Immature natural killer cell (primary cell): ENCODE results near the gene SHC1. TPM values are rescaled to one million over a fixed set of nuclear protein-coding genes. Genes with fewer than 3 reads are reported as not detected.

Experiments used
- DNase-seq, 3 donors: peaks; one replicate each; pipeline ENCODE4 v3.0.0; 2022; ENCODE audit warnings: mixed read lengths in 1 of 3
- H3K27ac Mint-ChIP-seq, 6 donors: one replicate each; pipeline ENCODE4 v1.8.0; 2020; ENCODE audit warnings: mixed read lengths in 6 of 6, mild to moderate bottlenecking in 5 of 6, inconsistent platforms in 4 of 6, moderate library complexity in 3 of 6
- H3K27me3 Mint-ChIP-seq, 3 donors: one replicate each; pipeline ENCODE4 v1.8.0; 2020 to 2021; ENCODE audit warnings: low read depth in 3 of 3, mild to moderate bottlenecking in 3 of 3, mixed read lengths in 3 of 3, moderate library complexity in 3 of 3, inconsistent platforms in 1 of 3
- H3K36me3 Mint-ChIP-seq, 3 donors: one replicate each; pipeline ENCODE4 v1.8.0; 2020; ENCODE audit warnings: mixed read lengths in 3 of 3, inconsistent platforms in 2 of 3, mild to moderate bottlenecking in 2 of 3
- H3K4me1 Mint-ChIP-seq, 2 donors: one replicate each; pipeline ENCODE4 v1.8.0; 2020; ENCODE audit warnings: inconsistent platforms in 2 of 2, mild to moderate bottlenecking in 2 of 2, mixed read lengths in 2 of 2, moderate library complexity in 1 of 2
- H3K4me3 Mint-ChIP-seq, 5 donors: one replicate each; pipeline ENCODE4 v1.8.0; 2020; ENCODE audit warnings: mild to moderate bottlenecking in 5 of 5, mixed read lengths in 5 of 5, inconsistent platforms in 3 of 5, moderate library complexity in 3 of 5
- H3K9me3 Mint-ChIP-seq, 6 donors: one replicate each; pipeline ENCODE4 v1.8.0; 2020; ENCODE audit warnings: mild to moderate bottlenecking in 6 of 6, mixed read lengths in 6 of 6, inconsistent platforms in 4 of 6, moderate library complexity in 3 of 6
- polyA plus RNA-seq, 3 donors: library from polyadenylated mRNA; unstranded; fragments of 300-500 nt; fragmentation: Illumina TruSeq; gene quantifications; one replicate each; pipeline ENCODE4 v1.2.3, GENCODE V29; 2021

Gene SHC1
- polyA plus RNA-seq, 3 donors from 2014 or later = 32.3 to 49.4 (median 42.5) TPM

DNA sequence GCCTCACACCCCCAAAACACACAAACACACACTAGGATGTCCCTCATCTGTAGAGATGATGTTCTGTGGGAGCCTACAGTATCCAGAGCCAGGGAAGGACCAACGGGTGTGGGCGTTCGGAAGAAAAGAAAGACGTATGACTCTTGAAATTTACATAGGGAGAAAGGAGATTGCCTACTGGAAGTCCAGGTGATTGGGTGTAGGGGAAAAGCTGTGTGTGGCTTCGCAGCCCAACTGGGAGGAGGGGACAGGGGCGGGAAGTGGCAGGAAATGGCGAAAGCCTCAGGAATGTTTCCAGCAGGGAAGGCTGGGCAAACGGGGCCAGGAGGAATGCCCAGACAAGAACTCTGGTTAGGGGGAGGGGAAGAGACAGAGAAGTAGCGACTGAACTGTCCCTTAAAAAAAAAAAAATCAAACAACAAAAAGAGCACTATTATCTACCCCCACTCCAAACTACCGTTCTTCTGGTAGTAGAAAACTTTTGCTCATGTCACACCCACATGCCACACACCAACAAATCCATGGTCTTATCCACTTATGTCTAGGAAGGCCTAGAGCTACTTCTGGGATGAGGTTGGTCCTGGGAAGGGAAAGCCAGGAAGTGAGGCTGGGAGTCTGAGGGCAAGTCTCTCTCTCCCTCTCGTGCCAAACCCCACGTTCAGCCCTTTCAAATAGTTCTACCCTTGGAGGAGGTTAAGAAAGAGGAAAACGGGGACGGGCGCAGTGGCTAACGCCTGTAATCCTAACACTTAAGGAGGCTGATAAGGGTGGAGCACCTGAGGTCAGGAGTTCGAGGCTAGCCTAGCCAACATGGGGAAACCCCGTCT, 2.2 kb upstream of the SHC1 start:
- Mint-ChIP-seq H3K9me3 (no peaks in the 10 kb centered on the region), H3K4me3 (peak overlapping the region in 1 of 5 donors; percentile 59), H3K4me1 (peaks cover 8 to 22% of the 10 kb centered on the region in 2 donors), H3K27me3 (peaks cover 0 to 1% (median 0%) of the 10 kb centered on the region in 3 donors), H3K27ac (peak overlapping the region in 2 of 6 donors; percentile 78 to 85), H3K36me3 (no peaks in the 10 kb centered on the region)
- no peak for DNase-seq

DNA sequence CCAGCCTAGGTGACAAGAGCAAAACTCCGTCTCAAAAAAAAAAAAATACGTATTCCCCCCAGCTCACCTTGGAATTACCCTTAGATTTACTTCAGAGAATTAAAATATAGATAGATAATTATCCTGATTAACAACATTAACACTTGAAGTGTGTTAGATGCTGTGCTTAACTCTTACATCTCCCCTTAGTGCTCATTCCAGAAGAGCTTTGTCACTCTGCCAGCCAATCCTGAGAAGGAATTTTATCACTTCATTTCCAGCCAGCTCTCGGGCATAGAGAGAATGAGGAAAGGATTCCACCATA, 1.6 kb upstream of the SHC1 start:
- peaks cover 0 to 1% (median 0%) of the 10 kb centered on the region in 3 donors for H3K27me3 Mint-ChIP-seq
- no peak for DNase-seq
- H3K9me3 Mint-ChIP-seq = no peaks in the 10 kb centered on the region
- peak overlapping the region in 1 of 5 donors; percentile 15 for H3K4me3 Mint-ChIP-seq
- peak overlapping the region in 2 of 6 donors; percentile 78 to 85 for H3K27ac Mint-ChIP-seq
- H3K36me3 Mint-ChIP-seq = no peaks in the 10 kb centered on the region
- H3K4me1 Mint-ChIP-seq = peaks cover 8 to 22% of the 10 kb centered on the region in 2 donors

DNA sequence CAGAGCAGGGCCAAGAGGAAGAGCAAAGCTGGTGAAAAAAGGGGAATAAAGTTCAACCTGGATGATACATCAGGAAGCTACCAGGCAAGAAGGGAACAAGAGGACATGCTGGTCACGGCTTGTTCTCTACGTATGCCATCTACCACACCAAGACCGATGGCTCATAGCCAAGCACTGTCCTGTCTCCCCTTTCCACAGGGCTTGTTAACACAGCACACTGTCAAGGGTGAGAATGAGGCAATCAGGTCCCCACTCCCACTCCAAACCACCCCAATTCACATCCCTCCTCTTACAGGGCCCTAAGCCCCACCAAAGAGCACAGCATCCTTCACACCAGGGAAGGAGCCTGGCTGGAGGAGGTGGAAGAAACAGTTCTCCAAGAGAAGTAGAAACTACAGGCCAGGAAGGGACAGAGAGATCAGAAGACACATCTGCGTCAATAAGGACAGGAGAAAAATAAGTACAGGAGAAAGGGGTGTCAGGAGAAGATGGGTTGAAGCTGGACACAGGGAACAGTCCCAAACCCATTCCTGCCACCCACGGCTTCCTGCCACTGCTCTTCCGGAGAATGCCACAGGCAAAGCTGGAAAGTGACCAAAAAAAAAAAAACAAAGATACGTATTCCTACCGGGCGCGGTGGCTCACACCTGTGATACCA, 923 bp upstream of the SHC1 start:
- Mint-ChIP-seq H3K36me3 (no peaks in the 10 kb centered on the region), H3K27ac (peak overlapping the region; percentile 3 to 74 (median 48)), H3K27me3 (peaks cover 0 to 1% (median 0%) of the 10 kb centered on the region in 3 donors), H3K4me1 (peaks cover 8 to 22% of the 10 kb centered on the region in 2 donors), H3K4me3 (peak overlapping the region; percentile 2 to 62 (median 50)), H3K9me3 (no peaks in the 10 kb centered on the region)
- DNase-seq = no peak

DNA sequence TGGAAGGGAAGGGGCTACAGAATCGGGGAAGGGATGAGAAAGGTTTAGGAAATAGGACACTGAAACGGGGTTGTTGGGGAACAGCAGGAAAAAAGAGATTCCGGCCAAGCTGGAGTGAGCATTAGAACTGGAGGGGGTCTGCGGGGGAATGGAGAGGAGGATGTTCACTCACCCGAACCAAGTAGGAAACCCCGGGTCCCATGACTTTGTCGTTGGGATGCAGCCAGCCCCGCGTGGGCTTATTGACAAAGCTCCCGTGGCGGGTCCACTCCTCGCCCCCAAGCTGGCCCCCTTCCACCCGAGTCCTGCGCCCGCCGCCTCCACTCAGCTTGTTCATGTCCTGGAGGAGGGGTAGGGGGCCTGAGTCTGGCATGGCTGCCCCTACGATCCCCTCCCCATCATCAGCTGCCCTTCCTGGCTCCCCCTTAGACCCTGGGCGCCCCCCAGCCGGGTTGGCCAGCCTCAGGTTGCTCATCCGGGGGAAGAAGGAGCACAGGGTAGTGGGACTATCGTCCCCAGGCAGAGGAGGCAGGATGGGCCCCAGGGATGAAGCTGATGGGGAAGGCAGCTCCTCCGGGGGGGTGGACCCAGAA, 591 bp downstream of the SHC1 start:
- Mint-ChIP-seq H3K4me1 (peaks cover 8 to 22% of the 10 kb centered on the region in 2 donors), H3K27me3 (peaks cover 0 to 1% (median 0%) of the 10 kb centered on the region in 3 donors), H3K4me3 (no peak overlapping the region), H3K9me3 (no peaks in the 10 kb centered on the region), H3K27ac (peak overlapping the region in 1 of 6 donors; percentile 47), H3K36me3 (peaks cover 0 to 3% (median 0%) of the 10 kb centered on the region in 3 donors)
- DNase-seq = no peak

DNA sequence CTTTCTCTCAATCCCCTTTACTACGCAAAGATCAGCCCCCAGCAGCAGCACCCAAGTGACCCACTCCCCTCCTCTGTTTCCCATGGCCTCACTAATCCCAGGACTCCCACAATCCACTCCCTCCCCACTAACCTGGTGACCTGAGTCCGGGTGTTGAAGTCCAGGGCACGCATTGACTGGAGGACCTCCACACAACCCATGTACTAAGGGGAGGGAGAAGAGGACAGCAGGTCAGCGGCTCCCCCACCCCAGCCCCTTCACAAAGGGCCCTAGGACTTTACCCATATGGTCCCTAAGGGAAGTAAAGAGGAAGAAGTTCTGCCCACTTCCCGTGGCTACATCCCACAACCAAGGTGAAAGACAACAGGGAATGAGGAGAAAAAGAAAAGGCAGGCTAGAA, 1.3 kb downstream of the SHC1 start:
- Mint-ChIP-seq H3K9me3 (no peaks in the 10 kb centered on the region), H3K4me3 (no peak overlapping the region), H3K4me1 (peaks cover 8 to 22% of the 10 kb centered on the region in 2 donors), H3K27me3 (peaks cover 0 to 1% (median 0%) of the 10 kb centered on the region in 3 donors), H3K27ac (peak overlapping the region in 2 of 6 donors; percentile 23 to 38), H3K36me3 (peaks cover 0 to 7% (median 3%) of the 10 kb centered on the region in 3 donors)
- DNase-seq = no peak

DNA sequence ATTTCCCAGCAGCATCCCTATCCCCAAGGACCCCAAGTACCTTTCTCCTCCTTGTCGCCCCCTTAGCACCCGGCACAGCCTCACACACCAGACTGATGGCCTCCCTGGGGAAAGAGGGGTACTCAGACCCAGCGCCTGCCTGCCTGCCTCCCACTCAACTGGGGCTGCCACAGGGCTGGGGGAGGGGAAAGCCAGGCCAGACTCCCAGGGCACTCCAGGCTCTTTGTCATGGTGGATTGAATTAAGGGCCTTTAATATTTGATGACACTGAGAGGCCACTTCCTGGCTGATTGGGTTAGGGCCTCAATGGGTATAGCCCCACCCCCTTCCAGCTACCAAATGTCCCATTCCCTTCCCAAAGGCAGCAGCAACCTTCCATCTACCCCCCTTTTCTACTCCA, 1.8 kb downstream of the SHC1 start:
- Mint-ChIP-seq H3K36me3 (peaks cover 0 to 9% (median 6%) of the 10 kb centered on the region in 3 donors), H3K9me3 (no peaks in the 10 kb centered on the region), H3K27ac (peak overlapping the region in 2 of 6 donors; percentile 35 to 36), H3K4me1 (peaks cover 8 to 25% of the 10 kb centered on the region in 2 donors), H3K4me3 (no peak overlapping the region), H3K27me3 (peaks cover 0 to 1% (median 0%) of the 10 kb centered on the region in 3 donors)
- no peak for DNase-seq

DNA sequence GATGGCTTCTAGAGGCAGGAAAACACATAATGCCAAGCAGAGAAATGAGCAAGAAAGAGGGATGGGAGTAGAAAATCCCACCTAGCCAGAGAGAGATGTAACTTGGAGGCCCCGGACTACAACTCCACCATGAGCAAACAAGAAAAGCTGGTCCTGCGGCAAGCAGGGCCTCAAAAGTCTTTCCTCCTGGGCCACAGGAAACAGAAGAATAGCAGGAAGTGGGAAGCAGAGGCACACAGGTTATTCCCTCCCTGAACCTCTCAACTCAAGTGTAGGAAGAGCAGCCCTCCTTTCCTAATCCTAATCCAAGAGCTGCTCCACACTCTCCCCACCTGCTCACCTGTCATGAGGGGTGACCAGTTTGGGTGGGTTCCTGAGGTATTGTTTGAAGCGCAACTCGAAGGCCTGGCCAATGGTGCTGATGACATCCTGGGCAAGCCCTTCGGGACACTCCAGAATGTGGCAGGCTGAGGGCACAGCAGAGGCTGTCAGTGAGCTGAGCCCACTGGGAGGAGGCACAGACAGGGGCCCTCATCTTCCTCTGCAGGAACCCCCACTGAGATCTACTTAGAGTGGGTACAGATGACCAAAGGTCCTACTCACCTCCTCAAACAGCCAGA, 3.1 kb downstream of the SHC1 start:
- Mint-ChIP-seq H3K4me3 (no peak overlapping the region), H3K4me1 (peaks cover 14 to 29% of the 10 kb centered on the region in 2 donors), H3K27ac (peak overlapping the region in 1 of 6 donors; percentile 23), H3K9me3 (no peaks in the 10 kb centered on the region), H3K36me3 (peaks cover 0 to 11% (median 10%) of the 10 kb centered on the region in 3 donors), H3K27me3 (peaks cover 0 to 2% (median 1%) of the 10 kb centered on the region in 3 donors)
- DNase-seq = no peak

DNA sequence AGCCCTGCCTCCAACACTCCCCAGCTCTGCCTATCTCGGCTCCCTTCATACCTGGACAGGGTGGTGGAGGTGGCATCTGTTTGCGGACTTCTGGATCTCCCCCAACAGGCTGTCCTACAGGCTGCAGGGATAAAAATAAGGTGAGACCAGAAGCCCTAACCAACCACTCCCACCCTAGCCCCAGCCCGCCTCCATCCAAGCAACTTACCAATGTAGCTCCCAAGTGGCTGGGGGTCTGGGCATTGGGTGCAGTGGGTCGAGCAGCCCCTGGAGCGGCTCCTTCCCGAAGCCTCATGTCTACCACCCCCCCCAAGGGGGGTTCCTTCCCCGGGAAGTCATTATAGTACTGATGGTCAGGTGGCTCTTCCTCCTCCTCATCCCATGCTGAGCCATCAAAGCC, 4.4 kb downstream of the SHC1 start:
- no peak for DNase-seq
- Mint-ChIP-seq H3K27ac (no peak overlapping the region), H3K4me1 (peaks cover 20 to 22% of the 10 kb centered on the region in 2 donors), H3K4me3 (no peak overlapping the region), H3K36me3 (peaks cover 0 to 11% (median 10%) of the 10 kb centered on the region in 3 donors), H3K27me3 (peaks cover 0 to 2% (median 0%) of the 10 kb centered on the region in 3 donors), H3K9me3 (no peaks in the 10 kb centered on the region)

DNA sequence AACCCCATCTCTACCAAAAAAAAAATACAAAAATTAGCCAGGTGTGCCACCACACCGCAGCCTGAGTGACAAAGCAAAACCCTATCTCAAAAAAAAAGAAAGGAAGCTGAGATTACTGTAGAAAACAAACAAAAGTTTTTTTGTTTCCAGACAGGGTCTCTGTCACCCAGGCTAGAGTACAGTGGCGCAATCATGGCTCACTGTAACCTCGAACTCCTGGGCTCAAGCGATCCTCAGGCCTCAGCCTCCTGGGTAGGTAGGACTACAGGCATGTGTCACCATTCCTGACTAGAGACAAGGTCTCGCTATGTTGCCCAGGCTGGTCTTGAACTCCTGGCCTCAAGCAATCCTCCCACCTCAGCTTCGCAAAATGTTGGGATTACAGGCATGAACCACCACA, 6.2 kb downstream of the SHC1 start:
- H3K36me3 Mint-ChIP-seq = peaks cover 0 to 11% (median 10%) of the 10 kb centered on the region in 3 donors
- DNase-seq = no peak
- no peaks in the 10 kb centered on the region for H3K9me3 Mint-ChIP-seq
- H3K27ac Mint-ChIP-seq = peak overlapping the region in 2 of 6 donors; percentile 60 to 64
- H3K4me1 Mint-ChIP-seq = peaks cover 26 to 30% of the 10 kb centered on the region in 2 donors
- peaks cover 0 to 2% (median 2%) of the 10 kb centered on the region in 3 donors for H3K27me3 Mint-ChIP-seq
- no peak overlapping the region for H3K4me3 Mint-ChIP-seq

DNA sequence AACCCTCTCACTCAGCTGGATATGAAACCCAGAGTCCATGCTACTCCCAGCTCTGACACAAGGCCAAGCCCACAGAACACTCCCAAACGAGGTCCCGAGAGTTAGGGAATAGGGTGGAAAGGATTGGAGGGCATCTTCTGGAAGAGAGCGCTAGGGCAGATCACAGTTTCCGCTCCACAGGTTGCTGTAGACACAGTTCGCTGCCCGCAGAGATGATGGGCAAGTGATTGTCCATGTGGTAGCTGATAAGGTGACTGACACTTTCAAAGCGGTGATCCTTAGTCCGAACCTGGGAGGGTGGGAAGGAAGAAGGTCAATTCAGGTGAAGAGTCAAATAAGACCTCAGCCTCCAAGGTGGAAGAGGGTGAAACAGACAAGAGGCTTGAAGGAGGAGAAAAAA, 6.9 kb downstream of the SHC1 start:
- Mint-ChIP-seq H3K4me3 (peak overlapping the region in 1 of 5 donors; percentile 42), H3K27me3 (peaks cover 0 to 2% (median 2%) of the 10 kb centered on the region in 3 donors)

DNA sequence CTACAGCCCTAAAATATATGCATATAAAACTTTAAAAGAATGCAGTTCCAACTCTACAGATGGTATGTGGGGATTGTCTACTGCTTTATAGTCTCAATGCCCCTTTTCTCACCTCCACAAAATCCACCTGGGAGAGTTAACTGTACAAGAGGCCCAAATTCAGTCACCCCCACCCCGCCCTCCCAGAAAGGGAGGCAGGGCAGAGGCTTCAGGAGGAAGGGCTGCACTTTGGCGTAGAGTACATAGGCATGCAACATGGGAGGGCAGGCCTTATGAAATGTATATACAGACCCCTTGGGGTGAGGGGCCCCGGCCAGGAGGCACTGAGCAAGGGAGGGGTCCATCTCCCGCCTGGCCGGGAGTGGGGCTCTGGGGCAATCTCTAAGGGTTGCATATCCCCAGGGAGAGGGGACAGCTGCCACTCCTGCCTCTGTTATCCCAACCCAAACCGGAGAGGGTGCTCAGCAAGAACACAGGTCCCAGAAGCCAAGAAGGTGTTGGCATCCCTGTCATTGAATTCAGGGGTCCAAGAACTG, 7.7 kb downstream of the SHC1 start:
- H3K4me3 Mint-ChIP-seq = peak overlapping the region; percentile 85 to 90 (median 89)
- peaks cover 0 to 11% (median 10%) of the 10 kb centered on the region in 3 donors for H3K36me3 Mint-ChIP-seq
- peak overlapping the region; percentile 91 to 95 (median 93) for H3K27ac Mint-ChIP-seq
- no peaks in the 10 kb centered on the region for H3K9me3 Mint-ChIP-seq
- DNase-seq = no peak
- H3K27me3 Mint-ChIP-seq = peaks cover 0 to 2% (median 2%) of the 10 kb centered on the region in 3 donors
- peaks cover 22 to 32% of the 10 kb centered on the region in 2 donors for H3K4me1 Mint-ChIP-seq

More for the DNA sequence above, 6.9 kb downstream of the SHC1 start:
- Mint-ChIP-seq H3K36me3 (peaks cover 0 to 11% (median 10%) of the 10 kb centered on the region in 3 donors), H3K27ac (peak overlapping the region in 5 of 6 donors; percentile 11 to 66 (median 35)), H3K9me3 (no peaks in the 10 kb centered on the region), H3K4me1 (peaks cover 22 to 30% of the 10 kb centered on the region in 2 donors)
- no peak for DNase-seq

DNA sequence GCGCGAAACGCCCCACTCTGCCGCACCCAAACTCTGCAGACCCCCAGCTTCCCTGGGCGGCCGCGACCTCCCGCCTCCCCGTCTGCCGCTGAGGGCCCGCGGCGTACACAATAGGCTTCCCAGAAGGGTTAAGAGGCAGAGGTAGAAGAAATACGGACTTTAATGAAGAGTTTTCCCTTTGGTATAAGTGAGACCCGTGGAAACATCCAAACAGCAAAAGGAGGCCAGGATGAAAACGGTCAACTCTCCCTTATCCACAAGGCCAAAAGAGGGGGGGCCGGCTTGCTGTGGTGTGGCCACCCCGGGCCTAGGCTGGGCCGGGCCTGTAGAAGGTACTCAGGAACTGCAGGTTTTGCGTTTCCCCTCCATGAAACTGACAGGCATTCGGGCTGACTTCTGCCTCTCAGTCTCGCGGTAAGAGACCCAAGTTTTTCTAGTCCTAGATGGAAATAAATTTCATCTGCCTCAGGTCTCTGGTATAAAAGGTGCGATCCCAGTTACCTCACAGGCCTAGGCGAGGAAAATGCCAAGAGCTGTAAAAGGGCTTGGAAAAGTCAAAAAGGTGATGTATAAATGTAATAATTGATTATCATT, 8.3 kb downstream of the SHC1 start:
- Mint-ChIP-seq H3K4me3 (peak overlapping the region; percentile 85 to 90 (median 89)), H3K27ac (peak overlapping the region; percentile 91 to 95 (median 93)), H3K36me3 (peaks cover 0 to 11% (median 10%) of the 10 kb centered on the region in 3 donors), H3K4me1 (peaks cover 23 to 34% of the 10 kb centered on the region in 2 donors), H3K9me3 (no peaks in the 10 kb centered on the region), H3K27me3 (peaks cover 0 to 4% (median 2%) of the 10 kb centered on the region in 3 donors)
- DNase-seq = no peak
